CD4-positive, alpha-beta T cell treated with Interleukin-15 for 4 hours (primary cell): Measurements from ENCODE around the gene PPP1R15A.
A peak's percentile ranks its signal among the peaks of the same experiment; 100 is the strongest.
"Not testable (repeated sequence)": the region's sequence is repeated elsewhere in the genome, so short reads cannot be mapped to it uniquely, and the experiment has no call there.

Experiments
- DNase-seq: peaks from one replicate; pipeline ENCODE4 v3.0.0-alpha.2; 2020; ENCODE audit warnings: low spot score

PPP1R15A gene

DNA sequence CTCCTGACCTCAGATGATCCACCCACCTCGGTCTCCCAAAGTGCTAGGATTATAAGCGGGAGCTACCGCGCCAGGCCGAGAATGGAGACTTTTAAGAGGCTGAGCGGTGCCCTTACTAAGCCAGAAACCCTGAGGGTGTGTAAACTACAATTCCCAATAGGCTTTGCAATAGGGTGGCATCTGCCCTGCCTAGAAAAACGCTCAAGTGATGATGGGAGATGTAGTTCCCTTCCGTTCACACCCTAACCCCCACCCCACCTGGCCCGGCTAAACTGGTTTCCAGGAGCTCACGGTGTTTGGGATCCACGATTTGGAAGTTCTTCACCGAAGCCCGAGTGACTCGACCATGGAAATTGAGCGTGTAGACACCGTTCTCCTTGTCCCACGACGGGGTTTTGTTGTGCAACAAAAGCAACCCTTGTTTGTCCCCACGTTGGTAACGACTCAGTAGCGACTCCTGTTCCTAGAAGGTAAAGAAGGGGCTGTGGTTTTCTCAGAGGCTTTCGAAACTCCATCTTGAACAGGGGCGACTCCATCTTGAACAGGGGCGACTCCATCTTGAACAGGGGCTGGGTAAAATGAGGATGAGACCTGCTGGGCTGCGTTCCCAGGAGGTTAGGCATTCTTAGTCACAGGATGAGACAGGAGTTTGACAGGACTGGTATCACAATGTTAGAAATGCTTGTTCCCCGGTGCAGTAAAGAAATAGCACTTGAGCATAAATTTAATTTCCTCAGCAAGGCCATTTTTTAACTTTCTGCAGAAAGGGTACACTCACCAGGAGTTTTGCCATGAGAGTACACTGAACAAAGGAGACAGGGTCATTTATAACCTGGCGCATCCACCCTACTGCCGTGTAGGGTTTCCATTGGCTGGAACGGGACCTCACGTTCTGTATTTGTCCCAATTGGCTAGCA lies 9.8 kb downstream of the PPP1R15A start:
- no peak for DNase-seq

DNA sequence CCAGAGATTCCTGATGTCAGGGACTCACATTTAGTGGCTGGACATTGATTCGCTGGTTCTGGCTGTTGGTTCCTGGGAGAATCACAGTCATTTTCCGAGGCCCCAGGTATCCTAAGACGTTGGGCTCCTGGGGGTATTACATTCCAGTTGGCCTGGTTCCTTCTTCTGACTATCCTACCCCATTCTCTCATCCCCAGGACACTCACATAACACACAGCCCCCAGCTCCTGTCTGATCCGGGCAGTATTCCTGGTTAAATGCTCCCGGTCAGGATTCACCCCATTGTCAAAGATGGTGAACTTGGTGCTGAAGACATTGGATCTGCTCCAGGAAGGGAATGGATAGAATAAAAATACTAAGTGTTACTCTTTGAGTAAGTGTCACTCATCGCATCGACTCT lies 11.5 kb downstream of the PPP1R15A start:
- no peak for DNase-seq

DNA sequence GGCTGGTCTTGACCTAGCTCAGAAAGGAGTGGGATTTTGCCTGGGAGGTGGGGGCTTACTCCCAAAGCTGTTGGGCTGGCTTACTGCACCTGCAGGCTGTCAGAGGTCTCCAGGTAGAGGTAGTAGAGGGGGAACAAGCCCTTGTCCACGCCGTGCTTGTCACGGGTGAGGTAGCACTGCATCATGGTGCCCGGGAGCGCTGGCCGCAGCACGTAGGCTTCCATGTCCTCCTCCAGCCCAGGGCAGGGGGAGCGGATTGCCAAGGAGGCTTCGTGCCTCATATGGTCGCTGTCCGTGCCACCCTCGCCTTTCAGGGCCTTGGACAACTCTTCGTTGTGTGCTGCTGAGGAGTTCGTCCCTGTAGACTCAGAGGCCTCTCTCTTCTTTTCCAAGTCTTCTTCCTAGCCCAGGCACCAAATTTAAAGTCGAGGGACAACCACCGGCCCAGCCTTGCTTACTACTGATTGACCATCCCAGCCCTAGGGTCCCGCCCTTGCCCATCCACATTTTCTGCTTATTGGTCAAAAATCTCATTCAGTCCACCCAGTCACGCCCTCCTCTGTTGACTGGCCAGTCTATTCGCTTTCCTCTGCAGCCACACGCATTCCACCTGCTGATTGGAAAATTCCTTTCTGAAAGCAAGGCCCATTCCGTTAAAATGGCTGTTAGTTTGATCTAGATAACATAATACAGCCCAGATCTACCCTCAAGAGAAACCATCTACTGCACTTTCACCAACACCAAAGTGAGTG lies 15.8 kb downstream of the PPP1R15A start:
- no peak for DNase-seq

DNA sequence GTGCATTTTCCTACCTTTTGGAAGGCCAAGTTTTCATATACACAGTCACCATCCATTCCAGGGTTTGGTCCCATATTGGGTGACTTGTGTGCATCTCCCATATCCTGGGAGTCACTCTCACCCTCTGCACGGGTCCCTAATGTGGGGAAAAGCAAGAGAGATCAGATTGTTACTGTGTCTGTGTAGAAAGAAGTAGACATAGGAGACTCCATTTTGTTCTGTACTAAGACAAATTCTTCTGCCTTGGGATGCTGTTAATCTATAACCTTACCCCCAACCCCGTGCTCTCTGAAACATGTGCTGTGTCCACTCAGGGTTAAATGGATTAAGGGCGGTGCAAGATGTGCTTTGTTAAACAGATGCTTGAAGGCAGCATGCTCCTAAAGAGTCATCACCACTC lies 17.3 kb downstream of the PPP1R15A start:
- DNase-seq, result not testable (repeated sequence)

DNA sequence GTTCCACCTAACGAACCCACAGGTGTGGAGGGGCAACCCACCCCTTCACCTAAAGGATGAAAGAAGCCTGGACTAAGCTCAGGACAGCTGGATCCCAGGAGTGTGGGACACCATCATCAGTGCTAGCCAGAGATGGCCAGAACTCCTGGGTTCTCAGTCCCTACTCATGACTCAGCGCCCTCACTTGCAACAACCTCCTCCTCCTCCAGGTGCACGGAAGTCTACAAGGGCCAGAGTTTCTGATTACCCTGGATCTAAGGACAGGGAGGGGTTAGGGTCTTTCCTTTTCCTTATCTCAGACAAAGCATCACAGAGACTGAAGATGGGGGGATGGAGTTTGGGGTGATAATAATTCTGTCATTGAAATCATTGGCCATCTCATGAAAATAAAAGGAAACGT lies 18.3 kb downstream of the PPP1R15A start:
- DNase-seq, result no peak

DNA sequence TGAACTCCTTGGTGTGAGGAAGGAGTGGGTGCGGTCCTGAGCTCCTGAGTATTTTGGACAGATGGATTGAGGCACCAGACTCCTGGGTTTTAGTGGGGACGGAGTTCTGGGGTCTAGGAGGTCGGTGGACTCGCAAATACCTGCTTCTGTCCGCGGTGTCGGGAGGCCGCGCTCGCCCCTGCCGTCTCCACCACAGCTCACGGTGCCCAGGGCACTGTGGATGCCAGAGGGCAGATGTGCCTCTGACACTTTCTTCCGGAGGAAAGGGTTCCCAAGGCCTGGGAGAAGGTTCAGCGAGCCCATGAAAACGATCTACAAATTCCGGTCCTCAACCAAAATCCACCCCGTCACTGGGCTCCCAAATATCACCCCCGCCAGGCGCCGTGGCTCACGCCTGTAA lies 23.0 kb downstream of the PPP1R15A start:
- DNase-seq, result no peak

DNA sequence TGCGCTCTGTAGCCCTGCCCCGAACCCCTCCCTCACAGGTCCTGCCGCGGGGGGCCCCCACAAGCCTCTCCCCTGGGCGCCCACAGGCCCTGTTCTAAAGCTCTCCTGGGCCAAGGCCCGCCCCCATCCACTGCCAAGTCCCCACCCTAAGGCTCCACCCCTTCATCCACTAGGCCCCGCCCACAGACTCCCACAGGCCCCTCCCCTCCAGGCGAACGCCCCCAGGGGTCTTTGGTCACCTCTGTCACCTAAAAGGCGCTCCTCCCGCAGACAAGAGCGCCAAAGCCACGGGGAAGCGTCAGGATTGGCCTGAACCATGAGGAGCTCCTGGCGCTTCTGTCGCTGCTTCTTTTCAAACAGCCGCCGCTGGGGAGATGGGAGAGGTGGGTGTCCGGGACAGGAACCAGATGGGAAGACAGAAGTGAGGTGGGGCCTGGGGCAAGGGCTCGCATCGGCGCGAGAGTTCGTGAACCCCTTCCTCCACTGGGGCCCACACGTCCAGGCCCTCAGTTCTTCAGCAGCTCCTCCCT lies 24.0 kb downstream of the PPP1R15A start:
- DNase-seq, result no peak

DNA sequence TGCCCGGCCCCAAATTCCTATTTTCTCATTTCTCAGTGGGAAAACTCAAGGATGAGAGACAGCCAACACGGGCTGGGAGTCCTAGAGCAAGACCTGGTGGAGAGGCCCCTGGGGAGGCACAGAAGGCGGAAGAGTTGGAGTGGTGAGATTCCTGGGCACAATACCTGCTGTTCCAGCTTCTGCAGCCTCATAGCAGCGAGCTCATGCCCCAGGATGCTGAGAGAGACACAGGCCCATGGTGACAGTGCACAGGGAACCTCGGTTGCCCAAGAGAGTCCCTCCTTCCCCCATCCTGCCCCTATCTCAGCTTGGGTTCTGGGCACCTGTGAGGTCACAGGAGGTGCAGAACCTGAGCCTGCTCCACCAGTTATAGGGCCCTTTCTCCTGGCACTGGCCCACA lies 25.0 kb downstream of the PPP1R15A start:
- DNase-seq, result no peak

DNA sequence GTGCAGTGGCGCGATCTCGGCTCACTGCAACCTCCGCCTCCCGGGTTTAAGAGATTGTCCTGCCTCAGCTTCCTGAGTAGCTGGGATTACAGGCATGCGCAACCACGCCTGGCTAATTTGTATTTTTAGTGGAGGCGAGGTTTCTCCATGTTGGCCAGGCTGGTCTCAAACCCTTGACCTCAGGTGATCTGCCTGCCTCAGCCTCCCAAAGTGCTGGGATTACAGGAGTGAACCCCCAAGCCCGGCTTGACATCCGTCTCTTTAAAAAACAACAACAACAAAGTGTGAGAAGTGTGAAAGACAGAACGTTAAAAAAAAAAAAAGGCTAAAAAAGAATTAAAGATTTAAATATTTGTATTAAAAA lies 27.1 kb downstream of the PPP1R15A start:
- not testable (repeated sequence) for DNase-seq

DNA sequence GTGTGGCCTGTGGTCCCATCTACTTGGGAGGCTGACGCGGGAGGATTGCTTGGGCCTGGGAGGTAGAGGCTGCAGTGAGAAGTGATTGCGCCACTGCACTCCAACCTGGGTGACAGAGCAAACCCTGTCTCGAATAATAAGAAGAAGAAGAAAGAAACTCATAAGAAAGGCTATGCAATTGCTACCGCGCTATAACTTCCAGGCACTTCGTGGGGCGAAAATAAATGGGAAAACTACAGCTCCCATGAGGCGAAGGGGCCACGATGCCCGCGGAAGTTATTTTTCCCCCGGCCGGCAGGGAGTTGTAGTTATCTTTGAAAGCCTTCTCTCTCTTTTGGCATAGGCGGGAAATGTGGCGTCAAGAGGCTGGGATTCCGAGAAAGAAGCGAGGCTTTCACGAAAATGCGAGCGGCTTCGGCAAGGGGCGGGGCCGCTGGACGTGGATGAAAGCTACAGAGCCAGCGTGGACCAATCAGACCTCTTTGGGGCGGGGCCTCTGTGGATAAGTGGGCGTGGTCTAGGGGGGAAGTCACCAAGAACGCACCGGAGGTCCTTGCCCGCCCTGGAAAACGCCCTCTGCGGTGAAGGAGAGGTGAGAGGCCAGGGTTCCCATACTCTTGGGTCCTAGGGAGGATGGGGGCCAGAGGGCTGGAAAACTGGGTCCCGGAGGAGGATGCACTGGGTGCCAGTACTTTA lies 27.7 kb downstream of the PPP1R15A start, which contains the start of gene NUCB1:
Gene NUCB1 (plus strand): TSS at position 532 of the 696 bp plus-strand sequence. CDS start 485 bp downstream, outside the sequence.
- peak; percentile 100 for DNase-seq

DNA sequence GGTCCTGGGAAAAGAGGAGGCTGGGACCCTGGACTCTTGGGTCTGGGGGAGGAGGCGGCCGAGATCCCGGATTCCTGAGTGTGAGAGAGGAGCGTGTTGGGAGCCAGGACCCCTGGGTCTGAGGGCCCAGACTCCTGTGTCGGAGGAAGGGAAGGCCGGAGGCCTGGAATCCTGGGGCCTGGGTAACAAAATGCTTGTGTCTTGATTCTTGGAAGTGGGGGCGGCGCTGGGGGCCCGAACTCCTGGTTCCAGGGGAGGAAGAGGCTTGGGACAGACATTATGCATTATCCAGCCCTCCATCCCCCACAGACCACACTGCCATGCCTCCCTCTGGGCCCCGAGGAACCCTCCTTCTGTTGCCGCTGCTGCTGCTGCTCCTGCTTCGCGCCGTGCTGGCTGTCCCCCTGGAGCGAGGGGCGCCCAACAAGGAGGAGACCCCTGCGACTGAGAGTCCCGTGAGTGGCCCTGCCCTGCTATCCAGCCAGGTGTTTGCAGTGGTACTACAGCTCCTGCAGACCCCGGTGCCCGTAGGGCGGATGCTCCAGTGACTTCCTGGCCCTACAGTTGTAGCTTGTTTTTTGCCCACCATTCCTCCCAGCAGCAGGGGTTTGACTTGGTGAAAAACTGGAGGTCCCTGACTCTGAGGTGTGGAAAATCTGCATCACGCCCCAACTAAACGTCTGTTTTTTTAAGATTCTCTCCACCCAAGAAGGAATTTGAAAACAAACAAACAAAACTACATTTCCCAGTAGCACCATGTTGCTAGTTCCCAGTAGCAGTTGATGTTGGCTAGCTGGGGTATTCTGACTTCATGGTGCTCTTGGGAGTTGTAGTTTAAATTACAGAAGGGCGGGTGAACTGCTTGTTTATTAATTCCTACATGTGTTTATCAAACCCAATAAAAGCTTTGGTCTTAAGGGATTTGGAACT lies 28.5 kb downstream of the PPP1R15A start:
- peak; percentile 45 for DNase-seq

DNA sequence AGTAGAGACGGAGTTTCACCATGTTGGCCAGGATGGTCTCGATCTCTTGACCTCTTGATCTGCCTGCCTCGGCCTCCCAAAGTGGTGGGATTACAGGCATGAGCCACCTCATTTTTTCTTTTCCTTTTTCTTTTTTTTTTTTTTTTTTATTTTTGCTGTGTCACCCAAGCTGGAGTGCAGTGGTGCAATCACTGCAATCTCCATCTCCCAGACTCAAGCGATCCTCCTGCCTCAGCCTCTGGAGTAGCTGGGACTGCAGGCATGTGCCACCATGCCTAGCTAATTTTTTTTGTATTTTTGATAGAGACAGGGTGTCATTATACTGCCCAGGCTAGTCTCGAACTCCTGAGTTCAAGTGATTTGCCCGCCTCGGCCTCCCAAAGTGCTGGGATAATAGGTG lies 30.1 kb downstream of the PPP1R15A start:
- DNase-seq, result not testable (repeated sequence)

DNA sequence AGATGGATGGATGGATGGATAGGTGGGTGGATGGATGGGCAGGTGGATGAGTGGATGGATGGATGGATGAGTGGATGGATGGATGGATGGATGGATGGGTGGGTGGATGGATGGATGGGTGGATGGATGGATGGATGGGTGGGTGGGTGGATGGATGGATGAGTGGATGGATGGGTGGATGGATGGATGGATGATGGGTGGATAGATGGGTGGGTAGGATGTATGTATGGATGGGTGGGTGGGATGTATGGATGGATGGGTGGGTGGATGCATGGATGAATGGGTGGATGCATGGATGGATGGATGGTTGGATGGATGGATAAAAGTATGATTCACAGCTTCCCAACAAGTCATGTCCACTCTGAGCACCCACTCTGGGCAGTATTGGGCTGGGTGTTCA lies 31.6 kb downstream of the PPP1R15A start:
- DNase-seq, result not testable (repeated sequence)

DNA sequence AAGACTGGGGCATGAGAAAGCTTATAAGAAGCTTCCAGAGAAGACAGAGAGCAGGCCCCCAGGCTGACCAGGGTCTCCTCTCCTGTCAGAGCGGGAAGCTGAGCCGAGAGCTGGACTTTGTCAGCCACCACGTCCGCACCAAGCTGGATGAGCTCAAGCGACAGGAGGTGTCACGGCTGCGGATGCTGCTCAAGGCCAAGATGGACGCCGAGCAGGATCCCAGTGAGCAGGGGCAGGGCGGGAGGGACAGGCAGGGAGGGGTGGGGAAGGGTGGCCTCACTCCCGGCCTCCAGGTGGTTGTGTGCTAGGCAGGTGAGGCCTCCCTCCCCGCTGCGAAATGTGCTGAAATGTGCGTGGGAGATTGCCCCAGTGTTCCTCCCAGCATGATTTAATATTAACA lies 33.4 kb downstream of the PPP1R15A start:
- DNase-seq, result no peak

DNA sequence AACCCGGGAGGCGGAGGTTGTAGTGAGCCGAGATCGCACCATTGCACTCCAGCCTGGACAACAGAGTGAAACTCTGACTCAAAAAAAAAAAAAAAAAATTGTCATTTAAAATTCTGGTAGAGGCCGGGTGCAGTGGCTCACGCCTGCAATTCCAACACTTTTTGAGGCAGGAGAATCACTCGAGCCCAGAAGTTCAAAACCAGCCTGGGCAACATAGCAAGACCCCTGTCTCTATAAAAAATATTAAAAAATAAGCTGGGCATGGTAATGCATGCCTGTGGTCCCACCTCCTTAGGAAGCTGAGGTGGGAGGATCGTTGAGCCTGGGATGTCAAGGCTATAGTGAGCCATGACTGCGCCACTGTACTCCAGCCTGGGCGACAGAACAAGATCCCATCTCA lies 34.1 kb downstream of the PPP1R15A start:
- no peak for DNase-seq

DNA sequence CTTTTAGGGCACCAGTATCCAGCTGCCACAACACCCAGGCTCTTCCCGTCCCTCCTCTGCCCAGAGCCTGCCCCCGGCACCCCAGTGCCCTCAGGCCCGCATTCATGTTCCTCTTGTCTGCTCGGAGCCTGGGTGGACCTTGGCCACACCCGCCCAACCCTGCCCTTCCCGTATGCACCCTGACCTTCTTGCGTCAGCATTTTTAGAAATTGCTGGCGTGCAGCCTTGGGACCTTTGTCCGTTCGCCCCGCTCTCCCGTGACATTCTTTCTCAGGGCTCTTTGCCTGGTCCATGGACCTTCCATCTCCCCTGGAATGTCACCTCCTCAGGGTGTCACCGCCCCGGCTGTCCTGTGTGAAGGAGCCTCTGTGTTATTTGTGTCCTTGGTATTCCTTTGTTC lies 35.5 kb downstream of the PPP1R15A start:
- no peak for DNase-seq

DNA sequence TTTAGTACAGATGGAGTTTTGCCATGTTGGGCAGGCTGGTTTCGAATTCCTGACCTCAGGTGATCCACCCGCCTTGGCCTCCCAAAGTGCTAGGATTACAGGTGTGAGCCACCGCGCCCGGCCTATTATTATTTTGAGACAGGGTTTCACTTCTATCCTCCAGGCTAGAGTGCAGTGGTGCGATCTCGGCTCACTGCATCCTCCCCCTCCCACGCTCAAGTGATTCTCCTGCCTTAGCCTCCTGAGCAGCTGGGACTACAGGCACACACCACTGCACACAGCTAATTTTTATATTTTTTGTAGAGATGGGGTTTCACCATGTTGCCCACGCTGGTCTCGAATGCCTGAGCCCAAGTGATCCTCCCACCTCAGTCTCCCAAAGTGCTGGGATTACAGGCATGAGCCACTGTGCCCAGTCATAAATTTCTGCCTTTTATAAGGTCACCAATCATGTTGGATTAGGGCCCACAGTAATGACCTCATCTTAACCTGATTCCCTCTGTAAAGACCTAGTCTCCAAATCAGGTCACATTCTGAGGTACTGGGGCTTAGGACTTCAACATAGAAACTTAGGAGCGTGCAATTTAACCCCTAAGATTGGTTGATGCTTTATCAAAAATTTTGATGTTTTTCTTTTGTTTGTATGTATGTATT lies 37.3 kb downstream of the PPP1R15A start:
- not testable (repeated sequence) for DNase-seq

DNA sequence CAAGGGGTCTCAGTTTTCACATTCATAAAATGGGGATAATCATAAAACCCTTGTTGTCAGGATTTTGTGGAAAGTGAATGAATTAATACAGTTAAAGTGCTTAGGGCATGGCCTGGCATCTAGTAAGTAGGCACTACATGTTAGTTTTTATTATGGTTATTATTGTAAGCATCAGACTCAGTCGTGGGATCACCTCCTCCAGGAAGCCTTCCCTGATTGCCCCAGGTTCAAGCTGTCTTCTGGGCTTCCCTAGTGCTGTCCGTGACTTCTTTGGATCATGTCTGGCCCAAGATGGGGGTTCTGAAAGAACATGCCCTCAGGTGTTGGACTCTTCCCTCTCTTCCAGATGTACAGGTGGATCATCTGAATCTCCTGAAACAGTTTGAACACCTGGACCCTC lies 38.6 kb downstream of the PPP1R15A start:
- DNase-seq, result no peak

DNA sequence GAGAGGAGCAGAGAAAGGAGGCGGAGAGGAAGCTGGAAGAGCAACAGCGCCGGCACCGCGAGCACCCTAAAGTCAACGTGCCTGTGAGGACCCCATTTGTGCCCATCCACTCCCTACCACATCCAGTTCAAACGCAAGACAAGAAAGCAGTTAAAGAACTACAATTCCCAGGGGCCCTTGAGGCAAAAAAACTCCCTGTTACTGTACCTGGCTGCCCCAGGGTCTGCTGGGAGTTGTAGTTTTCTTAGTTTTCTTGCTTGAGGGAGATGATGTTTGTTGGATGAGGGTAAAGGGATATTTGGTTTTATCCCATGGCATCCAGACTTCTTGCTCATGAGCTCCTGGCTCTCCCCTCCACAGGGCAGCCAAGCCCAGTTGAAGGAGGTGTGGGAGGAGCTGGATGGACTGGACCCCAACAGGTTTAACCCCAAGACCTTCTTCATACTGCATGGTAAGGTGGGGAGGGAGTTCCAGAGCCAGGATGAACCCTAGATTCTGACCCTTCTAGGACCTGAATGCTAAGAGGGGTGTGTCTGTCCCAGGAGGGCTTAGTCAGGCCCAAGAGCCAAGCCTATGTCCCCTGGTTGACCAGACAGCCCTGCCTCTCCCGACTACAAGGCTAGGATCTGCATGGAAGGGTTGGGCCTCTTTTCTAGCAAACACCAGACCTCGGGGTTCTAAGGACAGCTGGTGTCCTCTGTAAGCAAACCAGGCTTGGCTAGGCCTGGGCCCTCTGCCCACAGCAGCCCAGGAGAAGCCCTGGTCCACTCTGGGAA lies 41.1 kb downstream of the PPP1R15A start:
- no peak for DNase-seq

DNA sequence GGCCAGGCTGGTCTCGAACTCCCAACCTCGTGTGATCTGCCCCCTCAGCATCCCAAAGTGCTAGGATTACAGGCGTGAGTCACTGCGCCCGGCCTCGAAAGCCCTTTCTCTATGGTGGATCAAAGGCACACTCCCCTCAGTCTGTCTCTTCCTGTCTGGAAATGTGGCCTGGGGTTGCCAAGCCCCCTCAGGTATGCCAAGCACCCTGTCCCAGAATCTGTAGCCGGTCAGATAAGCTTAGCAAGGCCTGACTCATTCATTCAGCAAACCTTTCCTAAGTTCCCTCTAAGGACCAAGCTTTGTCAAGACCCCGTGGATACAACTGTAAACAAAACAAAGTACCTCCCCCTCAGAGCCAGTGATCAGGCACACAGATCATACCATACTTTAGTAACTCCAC lies 42.0 kb downstream of the PPP1R15A start:
- DNase-seq, result no peak
